ENCODE results near the gene FOXO6.

Gene FOXO6

GRCh38 chr1:41368366-41368765 lies 7.1 kb downstream of the FOXO6 start:
- DNase-seq: no peak

GRCh38 chr1:41368801-41369200 lies 7.6 kb downstream of the FOXO6 start:
- no peak for DNase-seq

- no peak for DNase-seq
Measured at GRCh38 chr1:41369531-41369930, 8.3 kb downstream of the FOXO6 start.

GRCh38 chr1:41370225-41370624 lies 9.0 kb downstream of the FOXO6 start:
- no peak for DNase-seq

GRCh38 chr1:41370756-41371420 lies 9.7 kb downstream of the FOXO6 start:
- DNase-seq: no peak

GRCh38 chr1:41371630-41372599 lies 10.7 kb downstream of the FOXO6 start:
- peak in 1 of 2 donors; percentile 38 for DNase-seq

DNA sequence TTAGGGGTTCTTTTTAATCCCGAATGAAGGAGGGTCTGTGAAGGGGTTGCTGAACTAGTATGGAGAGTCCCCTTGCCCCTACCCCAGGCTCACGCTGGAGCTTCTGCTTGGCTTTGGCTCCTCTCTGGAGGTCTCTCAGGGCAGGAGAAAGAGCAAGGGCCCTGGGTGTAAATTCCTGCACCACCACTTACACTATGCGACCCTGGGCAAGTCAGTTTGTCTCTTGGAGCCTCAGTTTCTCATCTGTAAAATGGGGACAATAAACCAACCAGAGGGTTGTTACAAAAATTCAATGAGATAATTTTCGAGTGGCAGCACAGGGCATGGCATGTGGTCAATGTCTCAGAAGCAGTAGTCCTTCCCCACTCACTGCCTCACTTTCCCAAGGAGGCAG lies 11.4 kb downstream of the FOXO6 start:
- no peak for DNase-seq

- no peak for DNase-seq
Measured at GRCh38 chr1:41373373-41373772, 12.1 kb downstream of the FOXO6 start.

DNA sequence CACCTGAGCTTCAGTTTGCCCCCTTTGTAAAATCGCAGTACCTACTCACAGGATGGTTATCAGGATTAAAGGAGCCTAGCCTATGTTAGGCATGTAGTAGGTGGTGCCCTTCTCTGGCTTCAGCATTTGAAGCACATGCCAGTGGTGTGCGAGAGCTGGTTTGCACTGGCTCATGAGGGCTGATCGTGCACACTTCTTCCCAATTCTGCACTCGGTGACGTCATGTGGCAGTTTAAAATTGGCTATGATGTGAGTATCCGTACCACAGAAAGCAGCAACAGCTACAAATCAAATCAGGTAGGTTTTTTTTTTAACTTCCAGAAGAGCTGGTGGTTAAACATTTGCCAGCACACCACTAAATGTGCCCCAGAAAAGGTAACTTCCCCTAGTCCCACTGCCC lies 13.5 kb downstream of the FOXO6 start:
- DNase-seq: no peak

DNA sequence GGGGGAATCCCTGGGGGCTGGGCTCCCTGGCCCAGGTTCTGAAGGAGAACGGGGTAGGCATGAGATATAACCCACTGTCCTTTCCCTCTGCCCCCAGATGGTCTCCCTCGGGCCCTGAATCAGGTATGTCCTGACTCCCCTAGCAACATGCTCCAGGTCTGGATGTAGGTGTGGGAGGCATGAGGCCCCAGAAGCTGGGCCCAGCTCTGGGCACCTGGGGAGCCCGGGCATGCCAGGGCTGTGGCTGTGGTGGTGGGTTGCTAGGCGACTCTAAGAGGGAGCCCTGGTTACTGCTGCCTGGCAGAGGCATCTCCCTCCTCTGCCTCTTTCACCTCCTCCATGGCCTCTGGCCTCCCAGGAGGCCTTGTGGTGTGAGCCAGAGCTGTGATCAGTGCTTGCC lies 16.2 kb downstream of the FOXO6 start:
- no peak for DNase-seq

GRCh38 chr1:41378222-41378621 lies 17.0 kb downstream of the FOXO6 start:
- no peak for DNase-seq

DNA sequence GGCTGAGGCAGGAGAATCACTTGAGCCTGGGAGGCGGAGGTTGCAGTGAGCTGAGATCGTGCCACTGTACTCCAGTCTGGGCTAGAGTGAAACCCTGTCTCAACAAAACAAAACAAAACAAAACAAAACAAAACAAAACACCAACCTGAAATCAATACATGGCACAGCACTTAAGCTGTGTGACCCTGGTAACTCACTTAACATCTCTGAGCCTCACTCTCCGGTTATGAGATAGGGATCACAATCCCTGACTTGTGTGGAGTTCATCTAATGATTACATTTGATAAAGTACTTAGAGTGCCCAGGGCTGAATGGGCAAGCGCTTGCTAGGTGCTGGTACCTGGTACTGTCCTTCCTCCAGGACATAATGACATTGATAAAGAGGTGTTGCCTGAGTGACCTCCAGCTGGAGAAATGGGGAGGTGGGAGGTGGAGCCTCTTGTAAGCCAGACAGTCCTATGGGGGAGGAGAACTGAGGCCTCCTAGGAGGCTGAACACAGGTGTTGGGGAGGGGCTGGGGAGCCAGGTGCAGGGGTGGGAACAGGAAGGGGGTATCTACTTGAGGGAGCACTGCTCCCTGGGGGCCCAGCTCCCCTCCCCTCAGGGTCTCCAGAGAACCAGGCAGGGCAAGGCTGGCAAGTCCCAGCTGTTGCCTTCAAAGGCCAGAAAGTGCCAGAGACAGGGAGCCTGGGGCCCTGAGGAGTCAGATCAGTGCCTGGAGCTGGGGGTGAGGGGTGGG lies 17.9 kb downstream of the FOXO6 start:
- DNase-seq: no peak

GRCh38 chr1:41379738-41380130 lies 18.5 kb downstream of the FOXO6 start:
- DNase-seq: no peak

- no peak for DNase-seq
Measured at GRCh38 chr1:41380195-41380594, 19.0 kb downstream of the FOXO6 start.

GRCh38 chr1:41380979-41381691 lies 19.9 kb downstream of the FOXO6 start:
- DNase-seq: no peak

GRCh38 chr1:41381692-41382479 lies 20.7 kb downstream of the FOXO6 start:
- no peak for DNase-seq

- no peak for DNase-seq
Measured at GRCh38 chr1:41382480-41383090, 21.4 kb downstream of the FOXO6 start.

GRCh38 chr1:41383094-41383852 lies 22.0 kb downstream of the FOXO6 start:
- DNase-seq: peak in 1 of 2 donors; percentile 33

GRCh38 chr1:41384579-41384978 lies 23.3 kb downstream of the FOXO6 start:
- DNase-seq: no peak

DNA sequence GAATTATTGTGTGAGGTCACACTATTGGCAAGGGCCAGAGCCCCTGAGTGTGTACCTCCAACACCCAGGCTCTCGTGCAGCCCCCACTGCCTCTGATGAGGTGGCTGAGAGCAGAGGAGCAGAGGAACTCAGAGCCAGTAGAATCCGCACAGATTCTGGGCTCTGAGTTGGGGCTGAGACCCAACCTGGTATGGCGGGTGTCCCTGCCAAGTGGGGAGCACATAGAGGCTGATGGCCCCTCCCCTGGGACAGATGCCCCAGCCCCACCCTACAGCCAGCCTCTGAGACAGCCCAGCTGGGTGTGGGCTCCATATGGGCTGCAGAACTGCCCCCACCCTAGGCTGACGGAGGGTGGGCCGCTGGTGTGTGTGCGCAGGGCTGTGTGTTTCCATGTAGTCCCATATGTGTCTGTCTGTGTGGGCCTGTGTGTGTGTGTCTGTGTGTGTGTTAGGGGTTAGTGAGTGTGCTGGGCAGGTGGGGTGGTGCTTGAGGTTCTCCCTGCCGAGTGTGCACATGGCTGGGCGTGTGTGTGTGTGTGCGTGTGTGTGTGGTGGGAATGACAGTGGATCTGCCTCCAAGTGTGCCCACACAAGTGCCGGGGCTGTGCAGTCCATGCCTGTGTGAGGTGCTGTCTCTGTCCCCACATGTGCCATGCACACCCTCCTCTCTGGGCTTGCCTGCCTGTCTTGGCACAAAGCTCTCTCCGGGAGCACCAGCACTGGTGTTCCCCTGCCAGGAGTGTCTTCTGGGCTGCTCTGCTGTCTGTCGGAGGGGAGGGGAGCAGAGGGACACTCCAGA lies 24.4 kb downstream of the FOXO6 start:
- no peak for DNase-seq

Measured in bone marrow (tissue), 2 donors.